GM18873 (cell line): ENCODE results near the gene METTL1.

ENCODE experiments used
- ATAC-seq: cut with Tn5 transposase; IDR thresholded peaks from one replicate; pipeline ENCODE4 v1.9.1; 2021; ENCODE audit warnings: mild to moderate bottlenecking, moderate library complexity, moderate number of reproducible peaks; ENCODE audit not compliant: unreplicated experiment, low FRiP score

METTL1 gene

GRCh38 chr12:57739914-57740538 lies 31.9 kb downstream of the METTL1 start:
- no peak for ATAC-seq

DNA sequence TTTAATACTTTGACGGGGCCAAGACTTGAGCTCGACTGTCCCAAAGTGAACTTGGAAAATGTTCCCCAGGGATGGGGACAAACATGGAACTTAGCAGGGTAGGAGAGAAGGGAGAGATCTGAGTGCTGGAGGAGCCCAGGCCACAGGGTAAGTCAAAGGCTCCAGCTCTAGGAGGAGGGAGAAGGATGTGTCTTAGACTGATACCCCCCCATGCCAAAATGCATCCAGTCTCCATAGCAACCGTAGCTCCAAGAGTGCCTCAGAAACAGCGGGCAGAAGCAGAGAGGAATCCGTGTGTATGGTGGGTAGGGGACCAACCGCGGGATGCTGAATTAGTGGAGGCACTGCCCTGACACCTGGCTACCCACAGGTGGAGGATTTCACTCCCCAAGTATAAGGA lies 32.5 kb downstream of the METTL1 start:
- no peak for ATAC-seq

DNA sequence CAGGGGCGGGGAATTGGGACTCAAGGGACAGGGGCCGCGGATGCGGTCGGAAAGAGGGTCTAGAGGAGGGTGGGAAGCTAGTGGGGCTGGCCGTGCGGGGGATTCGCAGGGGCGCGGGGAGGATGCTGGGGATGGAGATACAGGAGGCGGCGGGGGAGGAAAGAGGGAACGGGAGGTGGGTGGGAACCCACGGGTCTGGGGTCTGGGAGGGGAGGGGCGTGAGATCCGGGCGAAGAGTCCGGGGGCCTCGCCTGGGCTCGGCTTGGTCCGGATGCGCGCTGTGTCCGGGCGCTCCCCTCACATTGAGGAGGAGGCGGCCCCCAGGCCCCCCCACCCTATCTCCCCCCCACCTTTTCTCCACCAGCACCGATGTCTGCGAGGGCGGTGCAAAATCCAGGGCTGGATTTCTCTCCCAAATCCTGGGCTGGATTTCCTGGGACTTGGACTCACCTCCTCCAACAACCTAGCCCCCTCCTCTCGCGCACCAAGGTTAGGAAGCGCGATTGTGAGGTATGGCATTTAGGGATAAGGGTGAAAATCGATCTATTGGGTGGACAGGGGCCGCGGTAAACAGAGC lies 33.2 kb downstream of the METTL1 start, which contains the start of gene AGAP2:
AGAP2 (minus strand) TSS at position 82 of the 577 bp plus-strand sequence. CDS start 496 bp downstream, outside the sequence.
- ATAC-seq = no peak

GRCh38 chr12:57737467-57738460 lies 34.1 kb downstream of the METTL1 start:
- no peak for ATAC-seq

GRCh38 chr12:57736741-57737466 lies 35.0 kb downstream of the METTL1 start:
- no peak for ATAC-seq

- ATAC-seq = no peak
Observed at GRCh38 chr12:57735952-57736740, 35.8 kb downstream of the METTL1 start.

DNA sequence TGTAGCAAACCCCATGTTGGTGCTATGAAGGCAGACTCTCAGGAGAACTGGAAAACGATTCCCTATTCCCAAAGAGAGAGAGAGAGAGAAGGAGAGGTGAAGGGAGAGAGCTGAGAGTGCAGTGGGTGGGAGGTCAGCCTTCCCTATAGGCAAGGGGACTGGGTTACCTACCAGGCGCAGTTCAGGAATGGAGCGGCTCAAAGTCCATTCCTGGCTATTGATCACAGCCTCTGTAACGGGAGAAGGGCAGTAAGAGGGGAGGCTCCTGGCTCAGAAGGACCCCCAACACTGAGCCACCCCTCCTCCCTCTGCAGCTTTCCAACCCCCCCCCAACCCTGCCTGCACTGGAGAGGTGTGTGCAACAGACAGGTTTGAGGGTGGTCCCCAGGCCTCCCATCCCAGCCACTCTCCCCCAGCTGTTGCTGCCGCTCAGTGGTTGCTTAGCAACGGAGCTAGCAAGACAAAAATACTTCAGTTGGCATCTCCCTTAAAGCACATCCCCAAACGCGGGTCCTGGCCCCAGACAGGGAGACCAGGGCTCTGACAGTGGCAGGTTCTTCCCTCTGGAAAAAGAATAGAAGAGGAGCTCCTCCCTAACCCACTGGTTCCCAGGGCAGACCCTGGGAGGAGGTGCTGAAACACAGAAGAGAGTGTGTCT lies 36.6 kb downstream of the METTL1 start:
- no peak for ATAC-seq

GRCh38 chr12:57734591-57734990 lies 37.3 kb downstream of the METTL1 start:
- ATAC-seq = no peak

GRCh38 chr12:57733928-57734327 lies 38.0 kb downstream of the METTL1 start:
- ATAC-seq = no peak

DNA sequence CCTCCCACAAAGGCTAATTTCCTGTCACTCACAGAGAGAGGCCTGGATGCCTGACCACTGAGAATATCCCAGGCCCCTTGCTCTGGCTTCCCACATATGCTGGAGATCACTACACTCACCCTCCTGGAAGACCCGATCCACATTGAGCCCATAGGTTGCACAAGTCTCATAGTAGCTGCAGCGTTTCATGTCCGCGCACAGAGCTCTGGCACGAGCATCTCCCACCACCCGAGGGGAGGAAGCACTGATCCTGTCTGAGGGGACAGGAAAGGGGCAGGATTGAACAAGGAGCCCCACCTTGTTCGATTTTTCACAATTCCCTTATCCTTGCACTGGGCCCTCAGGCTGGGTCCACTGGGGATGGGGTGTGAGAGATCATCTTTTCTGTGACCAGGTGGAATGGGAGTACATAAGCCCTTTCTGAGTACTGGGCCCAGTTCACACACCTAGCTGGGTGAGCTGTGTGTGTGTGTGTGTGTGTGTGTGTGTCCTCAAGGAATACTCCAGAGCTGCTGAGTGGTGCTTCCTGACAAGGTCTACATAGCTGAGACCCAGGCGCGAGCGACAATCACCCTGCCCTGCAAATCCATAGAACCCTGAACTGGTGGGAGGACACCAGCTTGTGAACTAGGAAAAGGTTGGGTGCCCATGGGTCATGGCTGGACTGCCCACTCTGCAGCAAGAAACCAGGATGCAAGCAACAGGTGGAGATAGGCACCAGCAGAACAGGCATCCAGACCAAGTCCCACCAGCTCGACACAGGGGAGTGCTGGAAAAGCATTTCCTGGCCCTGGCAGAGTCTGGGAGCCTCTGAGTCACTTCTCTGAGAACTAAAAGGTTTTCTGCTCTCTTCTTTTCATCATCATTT lies 38.9 kb downstream of the METTL1 start:
- ATAC-seq = no peak

DNA sequence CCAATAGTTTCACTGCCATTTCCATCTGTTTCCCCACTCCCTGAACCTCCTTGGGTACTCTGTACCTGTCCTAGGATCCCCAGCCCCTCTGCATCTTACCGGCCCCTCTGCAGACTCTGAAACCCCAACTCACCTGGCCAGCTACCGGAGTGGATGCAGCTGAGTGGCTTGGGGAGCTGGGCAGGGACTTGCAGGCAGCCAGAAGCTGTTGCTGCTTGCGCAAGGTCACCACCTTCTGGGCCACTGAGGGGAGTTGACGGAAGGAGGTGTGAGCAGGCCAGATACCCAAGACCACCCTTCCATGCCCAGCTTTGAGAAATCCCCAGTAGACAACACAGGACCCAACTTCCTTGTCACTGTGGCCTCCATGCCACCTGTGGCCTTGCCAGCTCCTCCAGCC lies 39.6 kb downstream of the METTL1 start:
- ATAC-seq = no peak

- no peak for ATAC-seq
Observed at GRCh38 chr12:57731411-57732080, 40.4 kb downstream of the METTL1 start.

DNA sequence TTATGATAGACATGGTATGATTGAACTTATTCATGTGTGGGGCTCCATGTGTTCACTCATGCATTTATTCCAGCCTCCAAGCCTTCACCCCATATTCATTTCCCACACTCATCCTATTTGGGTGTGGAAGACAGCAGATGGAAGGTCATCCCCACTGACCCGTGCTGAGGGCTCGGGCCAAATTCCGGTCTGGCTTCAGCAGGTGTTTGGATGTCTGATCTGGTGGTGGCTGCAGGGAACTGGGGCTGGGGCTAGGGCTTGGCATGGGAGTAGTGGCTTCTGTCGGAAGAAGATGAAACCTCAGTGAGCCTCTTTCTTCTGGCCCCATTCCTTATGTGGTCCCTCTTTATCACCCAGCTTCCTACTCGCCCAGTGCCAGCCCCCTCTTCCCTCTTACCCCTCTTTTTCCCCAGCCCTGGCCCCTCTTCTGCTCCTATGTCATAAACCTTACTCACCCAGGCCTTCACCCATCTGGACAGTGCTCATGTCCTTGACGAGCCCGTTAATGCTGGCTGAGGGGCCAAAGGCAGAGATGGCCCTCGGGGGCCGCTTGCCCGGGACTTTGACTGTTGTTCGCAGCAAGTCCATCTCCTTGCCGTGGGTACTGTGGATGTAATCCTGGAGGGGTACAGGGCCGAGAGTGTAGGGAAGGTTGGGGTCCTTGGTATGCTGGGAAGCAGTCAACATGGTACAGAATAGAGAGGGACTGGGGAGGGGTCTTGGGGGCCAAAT lies 41.4 kb downstream of the METTL1 start:
- no peak for ATAC-seq

DNA sequence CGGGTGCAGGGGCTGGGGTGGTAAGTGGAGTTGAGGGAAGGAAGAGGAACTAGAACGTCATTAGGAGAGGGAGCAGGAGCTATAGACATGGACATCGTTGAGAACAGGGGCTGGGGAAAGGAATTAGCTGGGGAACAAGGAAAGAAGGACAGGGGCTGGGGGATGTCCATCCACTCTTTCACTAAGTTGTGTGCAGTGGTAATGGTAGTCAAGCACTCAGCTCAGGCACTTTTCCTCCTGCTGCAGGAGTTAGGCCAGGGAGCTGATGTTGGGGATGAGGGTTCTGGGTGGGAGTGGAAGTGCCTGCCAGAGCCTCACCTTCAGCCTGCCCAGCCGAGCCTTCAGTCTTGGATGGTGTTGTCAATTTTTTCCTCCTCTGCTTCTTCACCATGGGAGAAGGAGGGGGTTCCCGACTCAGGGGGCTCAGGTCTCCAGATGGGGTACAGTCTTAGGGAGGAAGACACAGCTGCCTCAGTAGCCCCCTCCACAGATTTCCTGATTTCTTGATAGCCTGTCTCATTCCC lies 42.5 kb downstream of the METTL1 start:
- ATAC-seq = no peak

- no peak for ATAC-seq
Observed at GRCh38 chr12:57727758-57728395, 44.0 kb downstream of the METTL1 start.
